GM21825 (cell line): ENCODE data around the gene LPCAT2.

Source experiments
- ATAC-seq: cut with Tn5 transposase; IDR thresholded peaks from one replicate; pipeline ENCODE4 v1.9.1; 2021; ENCODE audit warnings: mild to moderate bottlenecking, moderate library complexity; ENCODE audit not compliant: unreplicated experiment

The LPCAT2 gene

GRCh38 chr16:55508941-55509931 lies at the start of gene LPCAT2:
Gene LPCAT2 (plus strand): TSS chr16:55509072. CDS start chr16:55509182, 110 bp downstream.
- no peak for ATAC-seq

- ATAC-seq, result no peak
Measured at GRCh38 chr16:55462241-55462640, 46.6 kb upstream of the LPCAT2 start.

DNA sequence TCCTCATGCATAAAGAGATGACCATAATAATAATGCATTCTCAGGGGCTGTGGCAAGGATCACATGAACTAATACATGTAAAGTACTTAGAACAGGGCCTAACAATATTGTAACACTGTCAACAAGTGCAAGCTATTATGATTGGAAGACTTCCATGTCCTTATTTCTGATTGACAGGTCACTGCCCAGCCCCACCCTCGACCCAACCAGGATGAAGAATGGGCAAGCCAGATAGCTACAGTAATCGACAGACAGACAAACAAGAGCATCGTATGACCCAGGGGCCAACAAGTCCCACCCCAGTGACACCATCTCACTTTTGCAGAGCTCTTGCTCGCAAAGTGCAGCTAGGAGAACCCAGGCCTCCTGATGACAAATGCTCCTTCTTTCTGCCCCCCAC lies 44.5 kb upstream of the LPCAT2 start:
- no peak for ATAC-seq

DNA sequence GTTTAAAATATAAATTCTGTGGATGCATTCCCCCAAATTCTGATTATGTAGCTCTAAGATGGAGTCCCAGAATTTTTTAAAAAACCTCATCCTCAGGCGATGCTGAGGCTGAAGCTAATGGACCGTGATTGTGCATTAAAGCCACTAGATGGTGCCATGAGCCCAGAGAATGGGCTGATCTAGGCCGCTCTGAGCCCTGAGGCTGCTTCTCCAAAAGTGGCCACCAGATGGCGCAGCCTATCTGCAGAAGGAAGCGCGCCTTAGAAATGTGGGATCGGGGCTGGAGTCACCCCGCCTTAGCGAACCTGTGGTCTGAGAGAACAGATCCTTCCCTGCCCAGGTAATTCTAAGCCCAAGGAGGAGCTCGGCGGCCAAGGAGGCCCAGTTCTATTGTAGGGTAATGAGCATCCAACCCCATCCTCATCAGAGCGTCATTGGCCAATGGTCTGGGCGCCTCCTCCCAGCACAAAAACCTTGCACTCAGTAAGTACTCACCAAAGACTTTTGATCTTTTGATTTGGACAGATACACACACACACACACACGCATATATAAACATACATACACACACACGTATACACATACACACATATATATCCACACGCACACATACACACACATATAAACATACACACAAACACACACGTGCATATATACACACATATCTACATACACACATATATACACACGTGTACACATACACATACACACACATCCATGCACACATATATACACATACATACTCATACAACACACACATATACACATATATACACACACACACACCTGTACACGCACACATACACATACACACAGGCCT lies 43.6 kb upstream of the LPCAT2 start:
- ATAC-seq, result peak; percentile 87

DNA sequence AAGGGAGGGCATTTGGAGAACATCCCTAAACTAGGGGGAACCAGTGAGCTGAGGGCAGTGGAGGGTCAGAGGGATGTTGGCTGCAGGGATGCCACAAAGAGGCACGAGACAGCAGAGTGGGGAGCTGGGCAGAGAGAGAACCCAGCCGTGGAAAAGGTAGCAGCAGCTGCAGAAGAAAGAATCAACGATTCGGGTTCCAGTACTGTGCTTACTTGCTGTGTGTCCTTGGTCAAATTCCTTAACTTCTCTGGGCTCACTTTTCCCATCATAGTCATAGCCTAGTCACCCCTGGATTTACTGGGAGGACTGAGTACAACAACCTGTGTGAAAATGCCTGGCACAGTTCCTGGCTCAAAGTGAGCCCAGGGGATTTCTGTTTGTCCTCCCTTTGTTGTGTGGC lies 42.7 kb upstream of the LPCAT2 start:
- no peak for ATAC-seq

DNA sequence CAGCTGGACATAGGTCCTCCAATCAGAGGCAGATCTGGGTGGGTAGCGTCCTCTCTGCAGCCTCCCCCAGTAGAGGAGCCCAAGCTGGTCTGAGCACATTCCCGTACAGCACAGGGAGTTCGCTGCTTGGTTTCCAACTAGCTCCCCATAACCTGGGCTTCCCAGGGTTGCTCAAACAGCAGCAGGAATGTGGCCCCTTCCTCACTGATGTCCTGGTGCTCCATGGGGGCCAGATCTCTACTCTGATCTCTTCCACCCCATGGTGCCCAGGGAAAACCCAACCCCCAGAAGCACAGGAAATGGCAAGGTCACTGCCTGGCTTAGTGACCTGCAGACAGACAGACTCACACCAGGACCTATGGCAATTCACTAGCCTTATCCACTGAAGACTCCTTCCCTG lies 41.0 kb upstream of the LPCAT2 start:
- ATAC-seq, result no peak

DNA sequence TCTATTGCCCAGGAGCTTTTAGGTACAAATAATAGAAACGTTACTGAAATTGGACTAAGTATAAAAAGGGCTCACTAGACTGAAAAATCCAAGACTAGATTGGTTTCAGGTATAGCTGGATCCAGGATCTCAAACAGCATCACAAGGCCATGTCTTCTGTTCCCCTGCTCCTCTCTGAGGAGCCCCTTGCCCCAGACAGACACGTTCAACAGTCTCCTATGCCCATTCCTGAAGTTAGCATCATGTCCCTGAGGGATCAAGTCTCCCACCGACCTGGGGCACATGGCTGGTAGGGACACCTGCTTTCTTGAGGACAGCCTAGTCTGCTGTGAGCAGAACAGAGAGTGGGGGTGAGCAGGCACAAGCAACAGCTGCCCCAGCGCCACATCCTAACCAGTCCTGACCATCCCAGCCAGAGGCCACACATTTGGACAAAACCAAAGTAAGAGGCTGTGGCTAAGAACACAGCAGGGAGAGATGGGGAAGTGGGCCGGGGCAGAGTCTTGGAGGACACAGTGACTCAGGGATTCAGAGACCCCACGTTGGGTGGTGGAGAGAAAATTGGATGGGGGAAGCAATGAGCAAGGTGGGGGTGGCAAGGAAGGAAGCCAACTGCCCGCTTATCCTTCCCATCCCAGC lies 40.4 kb upstream of the LPCAT2 start:
- no peak for ATAC-seq

DNA sequence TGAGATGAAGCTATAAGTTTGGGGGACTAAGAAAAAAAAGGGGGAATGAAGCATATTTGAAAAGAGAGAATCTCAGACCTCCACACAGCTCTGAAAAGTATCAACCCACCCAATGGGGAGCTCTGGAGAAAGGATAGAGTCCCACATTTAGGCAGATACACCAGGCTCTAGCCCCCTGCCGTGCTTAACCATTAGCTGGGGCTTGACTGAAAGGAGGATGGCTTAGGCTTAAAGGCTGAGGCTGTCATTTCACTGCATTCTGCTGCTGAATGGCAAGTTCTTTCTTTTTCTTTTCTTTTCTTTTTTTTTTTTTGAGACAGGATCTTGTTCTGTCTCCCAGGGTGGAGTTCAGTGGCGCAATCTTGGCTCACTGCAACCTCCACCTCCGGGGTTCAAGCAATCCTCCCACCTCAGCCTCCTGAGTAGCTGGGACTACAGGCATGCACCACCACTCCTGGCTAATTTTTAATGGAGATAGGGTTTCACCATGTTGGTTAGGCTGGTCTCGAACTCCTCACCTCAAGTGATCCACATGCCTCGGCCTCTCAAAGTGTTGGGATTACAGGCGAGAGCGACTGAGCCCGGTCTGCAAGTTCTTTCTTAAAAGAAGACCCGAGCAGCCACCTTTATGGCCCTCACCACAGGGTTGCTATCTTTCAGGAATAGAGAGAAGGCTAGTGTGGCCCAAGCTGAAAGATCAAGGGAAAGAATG lies 38.9 kb upstream of the LPCAT2 start:
- ATAC-seq, result no peak

DNA sequence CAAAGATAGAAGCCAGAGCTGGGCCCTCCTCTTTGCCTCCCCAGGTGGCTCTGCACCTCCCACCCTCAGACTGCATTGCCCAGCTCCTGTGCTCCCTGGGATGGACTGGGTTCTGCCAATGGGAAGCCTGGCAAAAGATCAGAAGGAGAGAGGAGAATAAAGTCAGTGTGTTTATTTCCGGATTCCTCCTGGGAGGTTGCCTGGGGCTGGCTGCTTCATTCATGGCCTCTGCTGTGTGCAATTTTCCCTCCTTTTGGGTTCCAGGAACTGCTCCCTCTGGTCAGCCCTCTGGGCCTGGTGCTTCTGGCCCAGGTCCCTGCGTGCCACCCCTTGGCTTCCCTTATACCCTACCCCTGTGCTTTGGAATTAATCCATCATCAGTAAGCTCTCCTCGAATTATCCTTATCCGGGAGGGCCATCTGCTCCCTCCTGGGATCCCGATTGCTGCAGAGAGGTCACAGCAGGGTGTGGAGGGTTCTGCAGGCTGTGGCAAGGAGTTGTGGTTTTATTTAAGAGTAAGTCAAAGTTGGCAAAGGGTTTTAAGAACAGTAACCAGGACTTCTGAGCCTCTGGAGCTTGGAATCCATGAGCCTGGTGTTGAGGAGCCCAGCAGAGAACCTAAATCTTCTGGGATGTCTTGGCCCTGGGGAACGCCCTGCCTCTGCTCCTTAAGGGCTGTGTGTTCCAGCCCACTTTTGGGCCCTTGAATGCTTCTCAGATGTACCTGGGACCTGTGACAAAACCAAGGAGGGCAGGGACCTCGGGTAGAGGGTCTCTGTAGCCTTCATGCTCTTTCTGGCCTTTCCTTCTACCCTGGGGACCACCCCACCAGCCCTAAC lies 38.1 kb upstream of the LPCAT2 start:
- ATAC-seq, result no peak

DNA sequence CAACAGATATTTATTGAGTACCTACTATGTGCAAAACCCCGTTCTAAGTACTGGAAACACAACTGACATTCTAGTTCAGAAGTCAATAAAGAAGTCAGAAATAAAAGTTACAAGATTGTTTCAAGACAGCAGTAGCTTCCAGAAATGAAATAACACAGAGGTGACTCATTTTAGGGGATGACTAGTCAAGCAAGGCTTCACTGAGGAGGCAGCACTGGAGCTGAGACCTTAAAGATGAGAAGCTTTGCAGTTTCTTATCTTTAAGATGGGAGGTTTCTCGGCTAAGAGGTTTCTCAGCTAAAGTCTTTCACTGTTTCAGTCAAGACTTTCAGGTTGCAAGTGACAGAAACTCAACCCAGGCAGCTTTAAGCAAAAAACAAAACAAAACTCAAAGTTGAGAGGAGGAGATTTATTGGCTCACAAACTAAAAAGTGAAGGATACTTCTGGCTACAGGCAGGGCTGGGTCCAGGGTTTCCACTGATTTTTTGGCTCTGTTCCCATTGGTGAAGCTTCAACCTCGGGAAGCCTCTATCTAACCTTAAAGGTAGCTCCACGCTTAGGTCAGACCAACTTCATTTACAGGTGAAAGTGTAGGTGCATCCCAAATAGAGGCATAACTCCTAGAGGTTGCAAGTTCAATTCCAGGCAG lies 37.3 kb upstream of the LPCAT2 start:
- peak; percentile 63 for ATAC-seq

GRCh38 chr16:55473587-55473986 lies 35.3 kb upstream of the LPCAT2 start:
- no peak for ATAC-seq

DNA sequence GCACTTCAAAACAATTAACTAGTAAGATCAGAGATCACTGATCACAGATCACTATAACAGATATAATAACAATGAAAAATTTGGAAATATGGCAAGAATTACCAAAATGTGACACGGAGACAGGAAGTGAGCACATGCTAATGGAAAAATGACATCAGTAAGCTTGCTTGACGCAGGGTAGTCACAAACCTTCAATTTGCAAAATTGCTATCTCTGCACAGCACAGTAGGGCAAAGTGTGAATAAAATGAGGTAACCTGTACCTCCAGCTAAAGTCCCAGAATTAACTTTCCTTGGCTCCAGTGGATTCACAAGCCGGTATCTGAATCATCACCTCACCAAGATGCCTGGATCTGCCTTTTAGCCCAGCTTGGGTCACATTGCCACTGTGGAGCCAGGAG lies 34.1 kb upstream of the LPCAT2 start:
- ATAC-seq, result no peak

- ATAC-seq, result no peak
Measured at GRCh38 chr16:55475919-55476318, 33.0 kb upstream of the LPCAT2 start.

DNA sequence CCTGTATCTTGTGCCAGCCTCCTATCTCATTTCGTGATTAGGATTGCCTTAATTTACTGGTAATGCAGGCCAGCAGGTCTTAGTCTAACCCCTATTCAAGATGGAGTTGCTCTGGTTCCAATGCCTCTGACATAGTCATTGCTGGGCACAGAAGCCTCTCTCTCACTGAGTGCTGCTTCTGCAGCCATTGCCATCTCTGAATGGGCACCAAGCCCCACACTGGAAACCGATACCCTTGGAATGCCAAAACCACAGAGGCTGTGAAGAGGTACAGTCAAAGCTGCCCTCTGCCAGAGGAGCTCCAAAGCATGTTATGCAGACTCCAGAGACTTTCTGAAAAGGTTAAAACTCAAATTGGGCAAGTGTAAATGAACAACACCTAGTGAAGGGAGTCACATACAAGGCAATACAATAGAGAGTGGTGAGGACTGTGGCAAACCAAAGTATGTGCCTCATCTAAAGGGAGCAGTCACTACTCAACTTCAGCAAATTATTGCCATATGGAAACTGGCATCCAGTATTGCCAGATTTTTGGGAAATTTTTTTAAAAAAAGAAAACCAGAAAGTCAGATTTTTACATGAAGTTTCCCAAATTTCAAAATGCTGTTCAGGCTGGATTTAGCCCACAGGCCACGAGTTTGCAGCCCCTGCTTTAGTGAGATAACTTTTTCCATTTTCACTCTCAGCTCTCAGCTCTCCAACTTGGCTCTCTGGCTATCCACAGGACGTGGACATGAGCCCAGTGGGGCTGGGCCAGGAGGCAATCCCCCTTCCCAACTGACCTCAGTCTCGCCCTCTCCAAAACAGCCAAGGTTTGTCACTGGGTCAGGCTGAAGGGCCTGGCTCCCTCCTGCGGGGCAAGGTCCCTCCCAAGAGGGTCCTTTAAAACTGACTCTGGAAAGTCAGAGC lies 32.0 kb upstream of the LPCAT2 start:
- no peak for ATAC-seq

DNA sequence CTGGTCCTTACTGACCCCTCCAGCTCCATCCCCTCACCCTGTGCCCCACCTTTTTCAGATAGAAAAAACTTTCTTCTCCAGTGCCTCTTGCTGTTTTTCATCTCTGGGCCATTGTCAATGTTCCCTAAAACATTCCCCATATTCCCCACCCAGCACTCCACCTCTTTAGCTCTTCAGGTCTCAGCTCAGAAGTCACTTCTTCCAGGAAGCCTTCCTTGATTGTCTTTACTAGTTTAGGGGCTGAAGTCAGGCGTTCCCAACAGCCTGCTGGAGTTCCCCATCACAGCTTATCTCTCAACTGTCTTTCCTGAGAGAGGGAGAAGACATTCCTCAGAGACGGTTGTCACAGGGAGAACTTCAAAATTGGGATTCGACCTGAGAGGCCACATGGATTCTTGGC lies 31.1 kb upstream of the LPCAT2 start:
- no peak for ATAC-seq

DNA sequence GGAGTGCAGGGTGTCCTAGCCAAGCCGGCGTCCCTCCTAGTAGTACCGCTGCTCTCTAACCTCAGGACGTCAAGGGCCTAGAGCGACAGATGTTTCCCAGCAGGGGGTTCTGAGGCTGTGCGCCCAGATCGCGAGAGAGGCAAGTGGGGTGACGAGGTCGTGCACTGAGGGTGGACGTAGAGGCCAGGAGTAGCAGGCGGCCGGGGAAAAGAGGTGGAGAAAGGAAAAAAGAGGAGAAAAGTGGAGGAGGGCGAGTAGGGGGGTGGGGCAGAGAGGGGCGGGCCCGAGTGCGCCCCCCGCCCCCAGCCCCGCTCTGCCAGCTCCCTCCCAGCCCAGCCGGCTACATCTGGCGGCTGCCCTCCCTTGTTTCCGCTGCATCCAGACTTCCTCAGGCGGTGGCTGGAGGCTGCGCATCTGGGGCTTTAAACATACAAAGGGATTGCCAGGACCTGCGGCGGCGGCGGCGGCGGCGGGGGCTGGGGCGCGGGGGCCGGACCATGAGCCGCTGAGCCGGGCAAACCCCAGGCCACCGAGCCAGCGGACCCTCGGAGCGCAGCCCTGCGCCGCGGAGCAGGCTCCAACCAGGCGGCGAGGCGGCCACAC lies 29.9 kb upstream of the LPCAT2 start, which contains the start of gene MMP2:
Gene MMP2 (plus strand): TSS at position 372 of the 603 bp plus-strand sequence. CDS start 282 bp downstream, outside the sequence.
- ATAC-seq, result no peak

DNA sequence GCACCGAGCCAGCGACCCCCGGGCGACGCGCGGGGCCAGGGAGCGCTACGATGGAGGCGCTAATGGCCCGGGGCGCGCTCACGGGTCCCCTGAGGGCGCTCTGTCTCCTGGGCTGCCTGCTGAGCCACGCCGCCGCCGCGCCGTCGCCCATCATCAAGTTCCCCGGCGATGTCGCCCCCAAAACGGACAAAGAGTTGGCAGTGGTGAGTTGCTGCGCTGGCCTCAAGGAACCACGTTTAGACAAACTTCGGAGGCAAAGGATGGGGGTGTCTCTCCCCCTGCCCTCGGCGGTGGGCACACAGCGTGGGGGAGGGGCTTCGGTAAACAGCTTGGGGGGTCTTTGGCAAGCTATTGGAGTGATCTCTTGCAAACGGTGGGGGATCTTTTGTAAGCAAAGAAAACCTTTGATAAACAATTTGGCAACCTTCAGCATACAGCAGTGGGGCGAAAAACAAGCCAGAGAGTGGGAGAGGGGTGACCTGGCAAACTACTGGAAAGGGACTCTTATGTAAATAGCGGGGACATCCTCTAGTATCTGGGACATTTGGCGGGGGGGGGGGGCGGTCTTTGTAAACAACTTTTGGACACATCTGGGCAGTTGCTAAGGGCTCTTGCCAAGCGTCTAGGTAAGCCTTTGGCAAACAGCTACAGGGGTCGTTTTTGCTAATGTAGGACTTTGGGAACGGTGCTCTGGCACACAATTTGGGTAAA lies 29.3 kb upstream of the LPCAT2 start:
- ATAC-seq, result no peak
